WTC11 (cell line): ENCODE measurements around the gene C11orf58. TPM values are rescaled to one million over a fixed set of nuclear protein-coding genes. Genes with fewer than 3 reads are reported as not detected.

Experiments used
- ATAC-seq: fragments of 200-7000 bp; cut with Tn5 transposase; 2 replicates; pipeline ENCODE4 v1.10.0; 2021; ENCODE audit warnings: mild to moderate bottlenecking, moderate library complexity
- CTCF ChIA-PET: fragments of 300-600 bp; sonication (Branson Sonifier 250); formaldehyde crosslinking; loops from one replicate; lab custom pipeline; 2021; ENCODE audit warnings: antibody characterized with exemption; lab: Charles Lee
- POLR2A ChIA-PET: fragments of 350-600 bp; sonication (Branson Sonifier 250); formaldehyde crosslinking; loops from one replicate; lab custom pipeline; 2021; ENCODE audit warnings: antibody characterized with exemption; lab: Charles Lee
- DNase-seq: peaks from one replicate; pipeline ENCODE4 v3.0.0; 2021; ENCODE audit warnings: low spot score
- H3K27ac Mint-ChIP-seq: 2 replicates; pipeline ENCODE4 v1.8.0; 2021; ENCODE audit warnings: mixed read lengths
- H3K27me3 Mint-ChIP-seq: 2 replicates; pipeline ENCODE4 v1.8.0; 2021; ENCODE audit warnings: low read depth, mild to moderate bottlenecking, moderate library complexity, mixed read lengths
- H3K36me3 Mint-ChIP-seq: 2 replicates; pipeline ENCODE4 v1.8.0; 2021; ENCODE audit warnings: mixed read lengths
- H3K4me1 Mint-ChIP-seq: 2 replicates; pipeline ENCODE4 v1.8.0; 2022; ENCODE audit warnings: mixed read lengths
- H3K4me3 Mint-ChIP-seq: 2 replicates; pipeline ENCODE4 v1.8.0; 2021; ENCODE audit warnings: mild to moderate bottlenecking, moderate library complexity, mixed read lengths
- H3K9me3 Mint-ChIP-seq: 2 replicates; pipeline ENCODE4 v1.8.0; 2021; ENCODE audit warnings: mixed read lengths
- AFF4 ChIP-seq: sonication (generic); formaldehyde crosslinking; IDR thresholded peaks from 2 replicates; pipeline ENCODE4 v1.8.1; 2023; ENCODE audit warnings: mild to moderate bottlenecking, missing genetic modification reagents, borderline replicate concordance
- ATF3 ChIP-seq: sonication (generic); formaldehyde crosslinking; conservative IDR thresholded peaks from 2 replicates; pipeline ENCODE4 v1.8.1; 2022; ENCODE audit warnings: mild to moderate bottlenecking, missing genetic modification reagents
- CBFB ChIP-seq: sonication (generic); formaldehyde crosslinking; IDR thresholded peaks from 2 replicates; pipeline ENCODE4 v1.8.1; 2022; ENCODE audit warnings: mild to moderate bottlenecking, low read depth, missing genetic modification reagents
- CREM ChIP-seq: sonication (generic); formaldehyde crosslinking; IDR thresholded peaks from 2 replicates; pipeline ENCODE4 v1.8.1; 2022; ENCODE audit warnings: mild to moderate bottlenecking, missing genetic modification reagents, moderate library complexity
- E2F1 ChIP-seq: sonication (generic); formaldehyde crosslinking; IDR thresholded peaks from 2 replicates; pipeline ENCODE4 v1.8.0; 2022; ENCODE audit warnings: mild to moderate bottlenecking, missing genetic modification reagents
- FOXJ3 ChIP-seq: sonication (generic); formaldehyde crosslinking; IDR thresholded peaks from 2 replicates; pipeline ENCODE4 v1.9.0; 2021; ENCODE audit warnings: missing genetic modification reagents, mild to moderate bottlenecking, borderline replicate concordance
- FOXK1 ChIP-seq: sonication (generic); formaldehyde crosslinking; IDR thresholded peaks from 2 replicates; pipeline ENCODE4 v1.8.0; 2022; ENCODE audit warnings: mild to moderate bottlenecking, moderate library complexity, missing genetic modification reagents
- GRHL2 ChIP-seq: fragments of 250-450 bp; sonication (Bioruptor Pico); IDR thresholded peaks from 2 replicates; pipeline ENCODE4 v1.8.0; 2022; ENCODE audit warnings: mild to moderate bottlenecking, moderate library complexity; ENCODE audit not compliant: insufficient replicate concordance, severe bottlenecking
- HMGXB4 ChIP-seq: sonication (generic); formaldehyde crosslinking; IDR thresholded peaks from 2 replicates; pipeline ENCODE4 v1.8.1; 2023; ENCODE audit warnings: mild to moderate bottlenecking, moderate library complexity, missing genetic modification reagents
- JUN ChIP-seq: sonication (generic); formaldehyde crosslinking; IDR thresholded peaks from 2 replicates; pipeline ENCODE4 v1.8.0; 2023; ENCODE audit warnings: mild to moderate bottlenecking, missing genetic modification reagents
- KAT7 ChIP-seq: sonication (generic); formaldehyde crosslinking; IDR thresholded peaks from 2 replicates; pipeline ENCODE4 v1.8.1; 2023; ENCODE audit warnings: missing genetic modification reagents, mild to moderate bottlenecking, borderline replicate concordance
- MAX ChIP-seq: sonication (generic); formaldehyde crosslinking; IDR thresholded peaks from 2 replicates; pipeline ENCODE4 v1.8.0; 2022; ENCODE audit warnings: mild to moderate bottlenecking, missing genetic modification reagents
- MXD4 ChIP-seq: fragments of 250-450 bp; sonication (Bioruptor Pico); IDR thresholded peaks from 2 replicates; pipeline ENCODE4 v1.8.0; 2021; ENCODE audit warnings: mild to moderate bottlenecking, moderate library complexity, borderline replicate concordance
- NFATC4 ChIP-seq: fragments of 250-450 bp; sonication (Bioruptor Pico); IDR thresholded peaks from 2 replicates; pipeline ENCODE4 v1.9.0; 2021; ENCODE audit warnings: mild to moderate bottlenecking
- NFYB ChIP-seq: sonication (generic); formaldehyde crosslinking; conservative IDR thresholded peaks from 2 replicates; pipeline ENCODE4 v1.8.0; 2022; ENCODE audit warnings: low read depth, missing genetic modification reagents
- PREB ChIP-seq: sonication (generic); formaldehyde crosslinking; IDR thresholded peaks from 2 replicates; pipeline ENCODE4 v1.8.1; 2022; ENCODE audit warnings: mild to moderate bottlenecking, missing genetic modification reagents, moderate library complexity, borderline replicate concordance
- SP1 ChIP-seq: sonication (generic); formaldehyde crosslinking; conservative IDR thresholded peaks from 2 replicates; pipeline ENCODE4 v1.8.1; 2022; ENCODE audit warnings: missing genetic modification reagents
- STAT6 ChIP-seq: sonication (generic); formaldehyde crosslinking; conservative IDR thresholded peaks from 2 replicates; pipeline ENCODE4 v1.8.1; 2023; ENCODE audit warnings: mild to moderate bottlenecking, low read depth, missing genetic modification reagents, moderate library complexity
- TEAD4 ChIP-seq: sonication (generic); formaldehyde crosslinking; IDR thresholded peaks from 2 replicates; pipeline ENCODE4 v1.8.0; 2022; ENCODE audit warnings: mild to moderate bottlenecking, missing genetic modification reagents
- ZNF219 ChIP-seq: sonication (generic); formaldehyde crosslinking; IDR thresholded peaks from 2 replicates; pipeline ENCODE4 v1.8.0; 2023; ENCODE audit warnings: missing genetic modification reagents, mild to moderate bottlenecking, borderline replicate concordance
- ZNF423 ChIP-seq: fragments of 250-450 bp; sonication (Bioruptor Pico); IDR thresholded peaks from 2 replicates; pipeline ENCODE4 v2.1.2; 2022; ENCODE audit warnings: mild to moderate bottlenecking, moderate library complexity
- ZNF532 ChIP-seq: fragments of 250-450 bp; sonication (Bioruptor Pico); IDR thresholded peaks from 2 replicates; pipeline ENCODE4 v1.9.0; 2021; ENCODE audit warnings: mild to moderate bottlenecking, borderline replicate concordance
- total RNA-seq: library from RNA; stranded (reverse); gene quantifications from 3 replicates; pipeline ENCODE4 v1.2.3, GENCODE V29; 2021

Gene C11orf58
- total RNA-seq, 1 experiment from 2014 or later = 141 TPM

- TF ChIP-seq HMGXB4 (CRISPR knock-in tag) (no peak), E2F1 (CRISPR knock-in tag) (no peak), FOXK1 (CRISPR knock-in tag) (no peak), CREM (CRISPR knock-in tag) (no peak), MXD4 (no peak), NFATC4 (CRISPR knock-in tag) (no peak), GRHL2 (CRISPR knock-in tag) (no peak), PREB (CRISPR knock-in tag) (no peak), AFF4 (CRISPR knock-in tag) (no peak), ZNF532 (CRISPR knock-in tag) (no peak), ATF3 (no peak), JUN (CRISPR knock-in tag) (no peak)
- TF ChIP-seq, all 79 proteins: peak for 0
Observed at GRCh38 chr11:16806791-16807190, 68.3 kb downstream of the C11orf58 start (continued).

GRCh38 chr11:16807306-16807705 is 68.9 kb downstream of the C11orf58 start:
- H3K9me3 Mint-ChIP-seq = no peaks in the 10 kb centered on the region
- H3K4me3 Mint-ChIP-seq = no peak overlapping the region
- ChIA-PET POLR2A (no interaction called here), CTCF (no interaction called here)
- H3K36me3 Mint-ChIP-seq = no peaks in the 10 kb centered on the region
- ATAC-seq (no peak), DNase-seq (no peak)
- H3K27me3 Mint-ChIP-seq = no peaks in the 10 kb centered on the region
- no peak overlapping the region for H3K27ac Mint-ChIP-seq
- H3K4me1 Mint-ChIP-seq = peaks cover 3% of the 10 kb centered on the region; the same call in 1 of the 2 replicates
- TF ChIP-seq SP1 (CRISPR knock-in tag) (no peak), TEAD4 (CRISPR knock-in tag) (no peak), KAT7 (CRISPR knock-in tag) (no peak), MXD4 (no peak), NFYB (no peak), STAT6 (no peak), ZNF219 (CRISPR knock-in tag) (no peak), FOXJ3 (CRISPR knock-in tag) (no peak), ZNF423 (CRISPR knock-in tag) (no peak), CBFB (CRISPR knock-in tag) (no peak), MAX (CRISPR knock-in tag) (no peak)
